Neural progenitor cell (in vitro differentiated cells): ENCODE data around the gene LRRN2.

Experiments
- CTCF ChIP-seq: fragments of 200-600 bp; sonication (generic); IDR thresholded peaks from 2 replicates; pipeline ENCODE4 v1.5.1; 2017; ENCODE audit warnings: antibody characterized with exemption, mild to moderate bottlenecking
- EZH2 ChIP-seq: fragments of 200-600 bp; sonication (generic); IDR thresholded peaks from 2 replicates; pipeline ENCODE4 v1.6.1; 2017; ENCODE audit warnings: antibody characterized with exemption, mild to moderate bottlenecking, moderate library complexity
- EZH2phosphoT487 ChIP-seq: fragments of 200-600 bp; sonication (generic); IDR thresholded peaks from 2 replicates; pipeline ENCODE4 v1.6.1; 2017; ENCODE audit warnings: antibody characterized with exemption

GRCh38 chr1:204611036-204611435 lies 74.5 kb downstream of the LRRN2 start:
- no peak for TF ChIP-seq CTCF
- TF ChIP-seq EZH2 = no peak
- TF ChIP-seq EZH2phosphoT487 = no peak
